HCT116 (cell line): Measurements from ENCODE around the gene PDE7B. TPM values are rescaled to one million over a fixed set of nuclear protein-coding genes. Genes with fewer than 3 reads are reported as not detected.

Experiments
- ATAC-seq: fragments of 200-7000 bp; cut with Tn5 transposase; 2 replicates; pipeline ENCODE4 v1.9.1; 2020; ENCODE audit warnings: mild to moderate bottlenecking, moderate library complexity
- BruUV-seq: library from RNA; stranded (reverse); fragments of 400-500 nt; replicated peaks from 2 replicates; lab custom pipeline; 2021; lab: Mats Ljungman, UMichigan
- CTCF ChIA-PET: fragments of 300-600 bp; sonication (Branson Sonifier 250); formaldehyde crosslinking; loops from one replicate; lab custom pipeline; 2021; ENCODE audit warnings: antibody characterized with exemption; lab: Charles Lee
- POLR2A ChIA-PET: fragments of 300-600, 350-600 bp; sonication (Branson Sonifier 250); formaldehyde crosslinking; loops from one replicate; lab custom pipeline; 2021; ENCODE audit warnings: antibody characterized with exemption; lab: Charles Lee
- RAD21 ChIA-PET, 2 experiments: fragments of 300-600 bp; sonication (Branson Sonifier 250); formaldehyde crosslinking; loops; one replicate each; lab custom pipeline; 2023; ENCODE audit warnings: low total read pairs in 2 of 2; ENCODE audit not compliant: uncharacterized antibody in 2 of 2, unreplicated experiment in 2 of 2, low non-redundant PET in 1 of 2; lab: Charles Lee
- DNase-seq: peaks from one replicate; pipeline ENCODE4 v3.0.0-alpha.2; 2010; ENCODE audit warnings: low read depth, low spot score
- H2AFZ ChIP-seq: fragments of 200-600 bp; shearing (Covaris generic), sonication (generic); 2 replicates; pipeline ENCODE4 v1.6.1; 2017; ENCODE audit warnings: low read depth, mixed run types, mixed read lengths, antibody characterized with exemption, low read length; ENCODE audit not compliant: poor library complexity, severe bottlenecking
- H3K27ac ChIP-seq: 2 replicates; pipeline ENCODE4 v1.5.1; 2012; ENCODE audit warnings: low read depth, low read length
- H3K27me3 ChIP-seq: fragments of 200-600 bp; sonication (generic); 2 replicates; pipeline ENCODE4 v1.6.1; 2016; ENCODE audit warnings: mixed run types, low read length, mixed read lengths; ENCODE audit not compliant: insufficient read depth
- H3K36me3 ChIP-seq, 2 experiments: fragments of 200-500 bp in 1 of 2; fragments of 200-600 bp in 1 of 2; sonication (Bioruptor generic) in 1 of 2; sonication (generic) in 1 of 2; 2 replicates each; pipeline versions ENCODE4 v1.5.1 to v1.6.1; 2014 to 2016; ENCODE audit warnings: low read length in 2 of 2, inconsistent platforms in 1 of 2, mixed read lengths in 1 of 2, mixed run types in 1 of 2; ENCODE audit not compliant: insufficient read depth in 2 of 2, control insufficient read depth in 1 of 2
- H3K4me1 ChIP-seq, 2 experiments: fragments of 200-600 bp in 1 of 2; sonication (generic) in 1 of 2; 2 replicates each; pipeline versions ENCODE4 v1.5.1 to v1.6.1; 2012 to 2017; ENCODE audit warnings: low read length in 2 of 2, inconsistent platforms in 1 of 2, mild to moderate bottlenecking in 1 of 2, mixed read lengths in 1 of 2, mixed run types in 1 of 2, moderate library complexity in 1 of 2; ENCODE audit not compliant: insufficient read depth in 2 of 2, control insufficient read depth in 1 of 2
- H3K4me2 ChIP-seq: fragments of 200-600 bp; sonication (generic); 2 replicates; pipeline ENCODE4 v1.6.1; 2017; ENCODE audit warnings: mixed run types, low read length, mixed read lengths
- H3K4me3 ChIP-seq, 2 experiments: fragments of 200-600 bp in 1 of 2; sonication (generic) in 1 of 2; replicated peaks in 1 of 2; 2 replicates each; pipeline ENCODE4 v1.5.1; 2011 to 2016; ENCODE audit warnings: low read length in 2 of 2, control low read depth in 1 of 2, low read depth in 1 of 2, mild to moderate bottlenecking in 1 of 2, mixed read lengths in 1 of 2, mixed run types in 1 of 2
- H3K79me2 ChIP-seq: fragments of 200-600 bp; sonication (generic); 2 replicates; pipeline ENCODE4 v1.6.1; 2017; ENCODE audit warnings: mild to moderate bottlenecking, mixed run types, low read length, moderate library complexity, mixed read lengths; ENCODE audit not compliant: insufficient read depth
- H3K9ac ChIP-seq: fragments of 200-600 bp; sonication (generic); 2 replicates; pipeline ENCODE4 v1.6.1; 2016; ENCODE audit warnings: low read length, mixed read lengths
- H3K9me2 ChIP-seq: fragments of 200-600 bp; sonication (generic), shearing (Covaris generic); 2 replicates; pipeline ENCODE4 v1.6.1; 2017; ENCODE audit warnings: mixed run types, mild to moderate bottlenecking, moderate library complexity; ENCODE audit not compliant: insufficient read depth
- H3K9me3 ChIP-seq, 2 experiments: fragments of 200-500 bp in 1 of 2; fragments of 200-600 bp in 1 of 2; sonication (Bioruptor generic) in 1 of 2; sonication (generic) in 1 of 2; 2 replicates each; pipeline ENCODE4 v1.6.1; 2014 to 2017; ENCODE audit warnings: low read length in 2 of 2, mixed read lengths in 2 of 2, inconsistent platforms in 1 of 2, low read depth in 1 of 2, mild to moderate bottlenecking in 1 of 2, mixed run types in 1 of 2, moderate library complexity in 1 of 2; ENCODE audit not compliant: control insufficient read depth in 1 of 2, insufficient read depth in 1 of 2
- H4K20me1 ChIP-seq: fragments of 200-600 bp; sonication (generic), shearing (Covaris generic); 2 replicates; pipeline ENCODE4 v1.6.1; 2017; ENCODE audit warnings: mixed run types, mild to moderate bottlenecking, moderate library complexity; ENCODE audit not compliant: insufficient read depth
- EGR1 ChIP-seq: IDR thresholded peaks from 2 replicates; pipeline ENCODE4 v1.6.1; 2012; ENCODE audit warnings: low read depth
- JUND ChIP-seq: IDR thresholded peaks from 2 replicates; pipeline ENCODE4 v1.6.1; 2012
- SRF ChIP-seq: IDR thresholded peaks from 2 replicates; pipeline ENCODE4 v1.6.1; 2012; ENCODE audit warnings: low read depth
- TCF7L2 ChIP-seq: IDR thresholded peaks from 2 replicates; pipeline ENCODE4 v1.7.0; 2011; ENCODE audit warnings: borderline replicate concordance, inconsistent platforms; ENCODE audit not compliant: insufficient read depth, insufficient read length; ENCODE audit errors: extremely low read depth
- YY1 ChIP-seq: IDR thresholded peaks from 2 replicates; pipeline ENCODE4 v1.6.1; 2011; ENCODE audit warnings: low read length, low read depth, moderate library complexity, mild to moderate bottlenecking; ENCODE audit not compliant: insufficient replicate concordance; ENCODE audit errors: extremely low read depth
- intact Hi-C: fragments of 100-400 bp; cut with micrococcal nuclease; formaldehyde crosslinking; loops from 2 replicates; pipeline ENCODE4 v1.10.0; 2022
- total RNA-seq: library from RNA; stranded (reverse); gene quantifications from one replicate; pipeline ENCODE4 v1.2.1, GENCODE V29; 2021; ENCODE audit not compliant: unreplicated experiment
- TF ChIP-seq, protein P1 (sequence below): IDR thresholded peaks from 2 replicates; pipeline ENCODE4 v1.6.1; 2012; ENCODE audit warnings: low read depth
- TF ChIP-seq, protein P2 (sequence below), 3 experiments: fragments of 200-600 bp in 1 of 3; sonication (generic) in 1 of 3; IDR thresholded peaks in 2 of 3; conservative IDR thresholded peaks in 1 of 3; 2 replicates each; pipeline ENCODE4 v1.5.1; 2012 to 2017; ENCODE audit warnings: low read depth in 2 of 3, low read length in 2 of 3, antibody characterized with exemption in 1 of 3, borderline replicate concordance in 1 of 3, control low read depth in 1 of 3, mild to moderate bottlenecking in 1 of 3, mixed read lengths in 1 of 3, mixed run types in 1 of 3, moderate library complexity in 1 of 3; ENCODE audit not compliant: insufficient read depth in 1 of 3
- TF ChIP-seq, protein P3 (sequence below): IDR thresholded peaks from 2 replicates; pipeline ENCODE4 v1.6.1; 2012

The PDE7B gene
- total RNA-seq, 1 experiment from 2014 or later: 0.61 TPM

DNA sequence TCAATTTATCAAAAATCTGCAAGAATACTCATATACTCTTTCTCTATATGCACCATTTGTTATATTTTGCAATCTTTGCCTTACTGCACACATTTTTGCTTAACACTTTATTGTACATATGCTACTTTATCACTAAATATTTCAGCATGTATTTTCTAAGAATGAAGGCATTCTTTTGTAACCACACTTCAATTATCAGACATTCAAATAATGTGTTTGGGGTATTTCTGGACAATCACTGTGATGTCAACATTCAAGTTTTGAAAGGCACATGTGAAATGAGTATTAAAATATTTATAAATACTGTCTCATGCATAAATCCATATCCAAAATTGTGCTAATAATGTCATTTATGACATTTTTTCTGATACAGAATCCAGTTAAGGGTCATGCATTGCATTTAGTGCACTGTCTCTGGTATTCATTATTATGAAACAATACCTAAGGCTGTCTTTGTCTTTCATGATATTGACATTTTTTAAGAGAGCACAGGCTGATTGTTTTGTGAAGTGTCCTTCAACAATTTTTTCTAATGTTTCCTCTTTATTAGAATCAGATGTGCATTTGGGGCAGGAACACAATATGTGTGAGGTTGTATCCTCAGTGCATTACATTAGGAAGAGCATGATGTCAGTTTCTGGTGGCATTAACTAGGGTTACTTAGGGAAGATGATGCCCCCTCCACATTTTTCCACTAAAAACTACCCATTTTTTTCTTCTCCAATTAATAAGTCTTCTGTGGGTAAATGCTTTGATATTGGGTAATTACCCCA lies 292.9 kb downstream of the PDE7B start:
- no peak overlapping the region for H3K4me2 ChIP-seq
- ATAC-seq (no peak), DNase-seq (no peak)
- no peaks in the 10 kb centered on the region for H4K20me1 ChIP-seq
- no peaks in the 10 kb centered on the region for H3K36me3 ChIP-seq
- H3K9me2 ChIP-seq: no peaks in the 10 kb centered on the region
- intact Hi-C loops: no loop called here
- BruUV-seq: no TSS peak
- ChIA-PET CTCF (no interaction called here), POLR2A (no interaction called here), RAD21 (no interaction called here)
- no peak overlapping the region for H3K9ac ChIP-seq
- H3K9me3 ChIP-seq: no peaks in the 10 kb centered on the region
- H3K4me3 ChIP-seq: no peak overlapping the region
- no peak overlapping the region for H2AFZ ChIP-seq
- H3K27me3 ChIP-seq: no peaks in the 10 kb centered on the region
- TF ChIP-seq SRF: no peak
- no peak for TF ChIP-seq TCF7L2
- TF ChIP-seq, protein P1, sequence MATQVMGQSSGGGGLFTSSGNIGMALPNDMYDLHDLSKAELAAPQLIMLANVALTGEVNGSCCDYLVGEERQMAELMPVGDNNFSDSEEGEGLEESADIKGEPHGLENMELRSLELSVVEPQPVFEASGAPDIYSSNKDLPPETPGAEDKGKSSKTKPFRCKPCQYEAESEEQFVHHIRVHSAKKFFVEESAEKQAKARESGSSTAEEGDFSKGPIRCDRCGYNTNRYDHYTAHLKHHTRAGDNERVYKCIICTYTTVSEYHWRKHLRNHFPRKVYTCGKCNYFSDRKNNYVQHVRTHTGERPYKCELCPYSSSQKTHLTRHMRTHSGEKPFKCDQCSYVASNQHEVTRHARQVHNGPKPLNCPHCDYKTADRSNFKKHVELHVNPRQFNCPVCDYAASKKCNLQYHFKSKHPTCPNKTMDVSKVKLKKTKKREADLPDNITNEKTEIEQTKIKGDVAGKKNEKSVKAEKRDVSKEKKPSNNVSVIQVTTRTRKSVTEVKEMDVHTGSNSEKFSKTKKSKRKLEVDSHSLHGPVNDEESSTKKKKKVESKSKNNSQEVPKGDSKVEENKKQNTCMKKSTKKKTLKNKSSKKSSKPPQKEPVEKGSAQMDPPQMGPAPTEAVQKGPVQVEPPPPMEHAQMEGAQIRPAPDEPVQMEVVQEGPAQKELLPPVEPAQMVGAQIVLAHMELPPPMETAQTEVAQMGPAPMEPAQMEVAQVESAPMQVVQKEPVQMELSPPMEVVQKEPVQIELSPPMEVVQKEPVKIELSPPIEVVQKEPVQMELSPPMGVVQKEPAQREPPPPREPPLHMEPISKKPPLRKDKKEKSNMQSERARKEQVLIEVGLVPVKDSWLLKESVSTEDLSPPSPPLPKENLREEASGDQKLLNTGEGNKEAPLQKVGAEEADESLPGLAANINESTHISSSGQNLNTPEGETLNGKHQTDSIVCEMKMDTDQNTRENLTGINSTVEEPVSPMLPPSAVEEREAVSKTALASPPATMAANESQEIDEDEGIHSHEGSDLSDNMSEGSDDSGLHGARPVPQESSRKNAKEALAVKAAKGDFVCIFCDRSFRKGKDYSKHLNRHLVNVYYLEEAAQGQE: no peak
- TF ChIP-seq, protein P2, sequence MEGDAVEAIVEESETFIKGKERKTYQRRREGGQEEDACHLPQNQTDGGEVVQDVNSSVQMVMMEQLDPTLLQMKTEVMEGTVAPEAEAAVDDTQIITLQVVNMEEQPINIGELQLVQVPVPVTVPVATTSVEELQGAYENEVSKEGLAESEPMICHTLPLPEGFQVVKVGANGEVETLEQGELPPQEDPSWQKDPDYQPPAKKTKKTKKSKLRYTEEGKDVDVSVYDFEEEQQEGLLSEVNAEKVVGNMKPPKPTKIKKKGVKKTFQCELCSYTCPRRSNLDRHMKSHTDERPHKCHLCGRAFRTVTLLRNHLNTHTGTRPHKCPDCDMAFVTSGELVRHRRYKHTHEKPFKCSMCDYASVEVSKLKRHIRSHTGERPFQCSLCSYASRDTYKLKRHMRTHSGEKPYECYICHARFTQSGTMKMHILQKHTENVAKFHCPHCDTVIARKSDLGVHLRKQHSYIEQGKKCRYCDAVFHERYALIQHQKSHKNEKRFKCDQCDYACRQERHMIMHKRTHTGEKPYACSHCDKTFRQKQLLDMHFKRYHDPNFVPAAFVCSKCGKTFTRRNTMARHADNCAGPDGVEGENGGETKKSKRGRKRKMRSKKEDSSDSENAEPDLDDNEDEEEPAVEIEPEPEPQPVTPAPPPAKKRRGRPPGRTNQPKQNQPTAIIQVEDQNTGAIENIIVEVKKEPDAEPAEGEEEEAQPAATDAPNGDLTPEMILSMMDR (IDR thresholded peaks at IDR 0.05 in 2 of 3, conservative IDR thresholded peaks at IDR 0.05 in 1 of 3; ENCODE audit: borderline replicate concordance in 1 of 3, insufficient read depth in 1 of 3, low read depth in 2 of 3, low read length in 2 of 3): no peak
- TF ChIP-seq, protein P3, sequence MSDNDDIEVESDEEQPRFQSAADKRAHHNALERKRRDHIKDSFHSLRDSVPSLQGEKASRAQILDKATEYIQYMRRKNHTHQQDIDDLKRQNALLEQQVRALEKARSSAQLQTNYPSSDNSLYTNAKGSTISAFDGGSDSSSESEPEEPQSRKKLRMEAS: no peak
- TF ChIP-seq YY1: no peak
- TF ChIP-seq JUND: no peak
- TF ChIP-seq EGR1: no peak
- H3K79me2 ChIP-seq: no peaks in the 10 kb centered on the region
- no peaks in the 10 kb centered on the region for H3K4me1 ChIP-seq
- no peak overlapping the region for H3K27ac ChIP-seq
